CD4-positive, alpha-beta T cell (primary cell): ENCODE measurements around the gene PEAK3. TPM values are rescaled to one million over a fixed set of nuclear protein-coding genes. Genes with fewer than 3 reads are reported as not detected.

Experiments
- ATAC-seq: fragments of 200-7000 bp; cut with Tn5 transposase; one replicate; pipeline ENCODE4 v1.10.0; 2022; ENCODE audit warnings: mild to moderate bottlenecking; ENCODE audit not compliant: poor library complexity
- CTCF ChIA-PET: fragments of 350-600 bp; sonication (Branson Sonifier 250); formaldehyde crosslinking; loops from one replicate; lab custom pipeline; 2021; ENCODE audit warnings: antibody characterized with exemption, inconsistent platforms; lab: Charles Lee
- POLR2A ChIA-PET: fragments of 350-600 bp; sonication (Branson Sonifier 250); formaldehyde crosslinking; loops from one replicate; lab custom pipeline; 2021; ENCODE audit warnings: antibody characterized with exemption, inconsistent platforms; lab: Charles Lee
- DNase-seq, 14 experiments: peaks; one replicate each; pipeline ENCODE4 v3.0.0-alpha.2; 2013 to 2020; ENCODE audit warnings: mixed read lengths in 2 of 14
- H3K27ac ChIP-seq, 2 donors: one replicate each; pipeline versions ENCODE4 v1.5.1 to v1.7.0; 2013; ENCODE audit warnings: low read length in 2 of 2, low read depth in 1 of 2, mild to moderate bottlenecking in 1 of 2
- H3K27me3 ChIP-seq, 2 experiments: 1 replicate in 1 of 2; 2 replicates in 1 of 2; pipeline versions ENCODE4 v1.6.1 to v1.7.0; 2013; ENCODE audit warnings: low read length in 2 of 2, control low read depth in 1 of 2, mild to moderate bottlenecking in 1 of 2, moderate library complexity in 1 of 2; ENCODE audit not compliant: insufficient read depth in 2 of 2, control insufficient read depth in 1 of 2
- H3K36me3 ChIP-seq: one replicate; pipeline ENCODE4 v1.6.1; 2013; ENCODE audit warnings: low read length, control low read depth; ENCODE audit not compliant: insufficient read depth
- H3K4me1 ChIP-seq: one replicate; pipeline ENCODE4 v1.6.1; 2013; ENCODE audit warnings: low read length, control low read depth; ENCODE audit not compliant: insufficient read depth
- H3K4me3 ChIP-seq: one replicate; pipeline ENCODE4 v1.5.1; 2013; ENCODE audit warnings: mild to moderate bottlenecking, low read length, moderate library complexity
- H3K9me3 ChIP-seq, 2 experiments: 1 replicate in 1 of 2; 2 replicates in 1 of 2; pipeline versions ENCODE4 v1.6.1 to v1.7.0; 2013; ENCODE audit warnings: low read length in 2 of 2, mild to moderate bottlenecking in 2 of 2, control low read depth in 1 of 2, moderate library complexity in 1 of 2; ENCODE audit not compliant: control insufficient read depth in 1 of 2, insufficient read depth in 1 of 2
- H3K27ac Mint-ChIP-seq: one replicate; pipeline ENCODE4 v1.8.0; 2020; ENCODE audit warnings: mixed read lengths
- H3K27me3 Mint-ChIP-seq: one replicate; pipeline ENCODE4 v1.8.0; 2021; ENCODE audit warnings: mixed read lengths
- H3K36me3 Mint-ChIP-seq: one replicate; pipeline ENCODE4 v1.8.0; 2021; ENCODE audit warnings: low read depth, mixed read lengths
- H3K4me1 Mint-ChIP-seq: one replicate; pipeline ENCODE4 v1.8.0; 2021; ENCODE audit warnings: low read depth, mixed read lengths
- H3K4me3 Mint-ChIP-seq: one replicate; pipeline ENCODE4 v1.8.0; 2020; ENCODE audit warnings: mild to moderate bottlenecking, mixed read lengths
- H3K9me3 Mint-ChIP-seq: one replicate; pipeline ENCODE4 v1.8.0; 2020; ENCODE audit warnings: mixed read lengths
- intact Hi-C, 2 experiments: fragments of 100-400 bp; cut with DNase I in 1 of 2; cut with micrococcal nuclease in 1 of 2; formaldehyde crosslinking; loops; one replicate each; pipeline versions ENCODE4 v1.15.1 to v1.9.0; 2023 to 2025; cut with DNase I, micrococcal nuclease
- total RNA-seq, 174 experiments: library from RNA in 2 of 174; stranded (reverse) in 2 of 174; gene quantifications; one replicate each; pipeline ENCODE4 v1.2.3 and lab custom pipeline; 2021 to 2026
- TF ChIP-seq, protein P1 (sequence below): fragments of 200-600 bp; IDR thresholded peaks from one replicate; pipeline ENCODE4 v1.8.0; 2022; ENCODE audit warnings: antibody characterized with exemption, mild to moderate bottlenecking

The PEAK3 gene
- total RNA-seq, 2 experiments from 2014 or later, result not detected

- intact Hi-C loops, result loop anchor here (5.0 kb wide), 1 partner anchor 37 kb away; the partner anchor contains the start of genes LSM7 (in 2 of the 2) and SPPL2B (in 2 of the 2)
Measured at GRCh38 chr19:2289714-2290435, 7.9 kb upstream of the PEAK3 start.

DNA sequence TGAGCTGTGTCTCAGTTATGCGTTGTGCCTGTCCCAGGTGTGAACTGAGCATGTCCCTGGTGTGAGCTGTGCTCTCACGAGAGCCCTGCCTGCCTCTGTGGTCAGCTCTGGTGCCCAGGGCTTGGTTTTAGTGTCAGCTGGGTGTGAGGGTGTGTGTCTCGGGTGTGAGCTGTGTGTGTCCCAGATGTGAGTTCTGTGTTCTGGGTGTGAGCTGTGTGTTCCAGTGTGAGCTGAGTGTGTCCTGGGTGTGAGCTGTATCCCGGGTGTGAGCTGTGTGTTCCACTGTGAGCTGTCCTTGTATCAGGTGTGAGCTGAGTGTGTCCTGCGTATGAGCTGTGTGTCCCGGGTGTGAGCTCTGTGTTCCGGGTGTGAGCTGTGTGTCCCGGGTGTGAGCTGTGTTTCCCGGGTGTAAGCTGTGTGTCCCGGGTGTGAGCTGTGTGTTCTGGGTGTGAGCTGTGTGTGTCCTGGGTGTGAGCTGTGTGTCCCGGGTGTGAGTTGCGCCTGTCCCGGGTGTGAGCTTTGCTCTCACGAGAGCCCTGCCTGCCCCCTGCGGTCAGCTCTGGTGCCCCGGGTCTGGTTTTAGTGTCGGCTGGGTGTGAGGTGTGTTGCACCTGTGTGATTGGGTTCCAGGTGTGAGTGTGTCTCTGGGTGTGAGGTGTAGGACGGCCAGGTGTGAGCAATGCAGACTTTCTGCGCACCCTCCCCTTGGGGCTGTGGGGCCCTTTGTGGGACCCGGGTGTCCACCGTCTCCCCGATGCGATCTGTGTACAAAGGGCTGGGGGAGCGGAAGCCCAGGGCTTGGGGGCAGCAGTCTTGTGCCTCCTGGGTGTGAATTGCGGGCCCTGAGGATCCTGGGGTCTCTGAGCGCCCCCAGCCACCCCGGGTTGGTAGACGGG, 7.1 kb upstream of the PEAK3 start:
- no peaks in the 10 kb centered on the region for H3K27me3 Mint-ChIP-seq
- ATAC-seq (peak; percentile 6), DNase-seq (peak in 2 of 14 experiments; percentile 13 to 41)
- TF ChIP-seq, protein P1, sequence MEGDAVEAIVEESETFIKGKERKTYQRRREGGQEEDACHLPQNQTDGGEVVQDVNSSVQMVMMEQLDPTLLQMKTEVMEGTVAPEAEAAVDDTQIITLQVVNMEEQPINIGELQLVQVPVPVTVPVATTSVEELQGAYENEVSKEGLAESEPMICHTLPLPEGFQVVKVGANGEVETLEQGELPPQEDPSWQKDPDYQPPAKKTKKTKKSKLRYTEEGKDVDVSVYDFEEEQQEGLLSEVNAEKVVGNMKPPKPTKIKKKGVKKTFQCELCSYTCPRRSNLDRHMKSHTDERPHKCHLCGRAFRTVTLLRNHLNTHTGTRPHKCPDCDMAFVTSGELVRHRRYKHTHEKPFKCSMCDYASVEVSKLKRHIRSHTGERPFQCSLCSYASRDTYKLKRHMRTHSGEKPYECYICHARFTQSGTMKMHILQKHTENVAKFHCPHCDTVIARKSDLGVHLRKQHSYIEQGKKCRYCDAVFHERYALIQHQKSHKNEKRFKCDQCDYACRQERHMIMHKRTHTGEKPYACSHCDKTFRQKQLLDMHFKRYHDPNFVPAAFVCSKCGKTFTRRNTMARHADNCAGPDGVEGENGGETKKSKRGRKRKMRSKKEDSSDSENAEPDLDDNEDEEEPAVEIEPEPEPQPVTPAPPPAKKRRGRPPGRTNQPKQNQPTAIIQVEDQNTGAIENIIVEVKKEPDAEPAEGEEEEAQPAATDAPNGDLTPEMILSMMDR, result no peak
- ChIA-PET POLR2A (interaction anchor here (0.6 to 1.9 kb wide), 16 partner anchors 9 to 1473 kb away, joined by 3 to 23 read pairs (median 5); partner anchors contain the start of genes LSM7 and SPPL2B), CTCF (interaction anchor here (1.0 to 1.1 kb wide), 2 partner anchors 15 to 27 kb away, joined by 3 to 5 read pairs; no protein-coding TSS in a partner anchor)
- intact Hi-C loops, result loop anchor here in 1 of 2 experiments (5.0 kb wide), 1 partner anchor 38 kb away; the partner anchor contains the start of genes LSM7 and SPPL2B
- H3K27ac Mint-ChIP-seq, result peak overlapping the region; percentile 83
- H3K9me3 Mint-ChIP-seq, result no peaks in the 10 kb centered on the region
- peaks cover 21% of the 10 kb centered on the region for H3K36me3 Mint-ChIP-seq
- peaks cover 3% of the 10 kb centered on the region for H3K36me3 ChIP-seq
- peak overlapping the region; percentile 69 for H3K4me3 ChIP-seq
- H3K27me3 ChIP-seq, result no peaks in the 10 kb centered on the region
- H3K27ac ChIP-seq, result peak overlapping the region in 1 of 2 donors; percentile 50
- H3K4me1 ChIP-seq, result peaks cover 43% of the 10 kb centered on the region
- H3K4me3 Mint-ChIP-seq, result peak overlapping the region; percentile 83
- no peaks in the 10 kb centered on the region for H3K9me3 ChIP-seq
- peaks cover 25% of the 10 kb centered on the region for H3K4me1 Mint-ChIP-seq

More at GRCh38 chr19:2289714-2290435, 7.9 kb upstream of the PEAK3 start:
- TF ChIP-seq, protein P1, result no peak
- peak overlapping the region; percentile 69 for H3K4me3 ChIP-seq
- no peaks in the 10 kb centered on the region for H3K27me3 ChIP-seq
- peaks cover 46% of the 10 kb centered on the region for H3K4me1 ChIP-seq
- peaks cover 4% of the 10 kb centered on the region for H3K36me3 ChIP-seq
- CTCF ChIA-PET, result interaction anchor here (1.0 to 1.1 kb wide), 2 partner anchors 16 to 28 kb away, joined by 3 to 5 read pairs; no protein-coding TSS in a partner anchor
- H3K4me3 Mint-ChIP-seq, result peak overlapping the region; percentile 83
- H3K27me3 Mint-ChIP-seq, result no peaks in the 10 kb centered on the region
- peak overlapping the region; percentile 83 for H3K27ac Mint-ChIP-seq
- H3K36me3 Mint-ChIP-seq, result peaks cover 22% of the 10 kb centered on the region
- H3K9me3 Mint-ChIP-seq, result no peaks in the 10 kb centered on the region
- POLR2A ChIA-PET, result interaction anchor here (0.6 to 2.2 kb wide), 16 partner anchors 10 to 1474 kb away, joined by 3 to 23 read pairs (median 5); partner anchors contain the start of genes LSM7 and SPPL2B
- H3K27ac ChIP-seq, result peak overlapping the region; percentile 44 to 50
- no peaks in the 10 kb centered on the region for H3K9me3 ChIP-seq
- ATAC-seq (peak; percentile 72), DNase-seq (peak in 13 of 14 experiments; percentile 40 to 83 (median 65))
- peaks cover 26% of the 10 kb centered on the region for H3K4me1 Mint-ChIP-seq
